GM18867 (cell line): Measurements from ENCODE around the gene SAMD10.
"Not testable (repeated sequence)": the region's sequence is repeated elsewhere in the genome, so short reads cannot be mapped to it uniquely, and the experiment has no call there.

ENCODE experiments used
- ATAC-seq: cut with Tn5 transposase; IDR thresholded peaks from one replicate; pipeline ENCODE4 v1.9.1; 2021; ENCODE audit warnings: mild to moderate bottlenecking, moderate library complexity; ENCODE audit not compliant: unreplicated experiment

The SAMD10 gene

DNA sequence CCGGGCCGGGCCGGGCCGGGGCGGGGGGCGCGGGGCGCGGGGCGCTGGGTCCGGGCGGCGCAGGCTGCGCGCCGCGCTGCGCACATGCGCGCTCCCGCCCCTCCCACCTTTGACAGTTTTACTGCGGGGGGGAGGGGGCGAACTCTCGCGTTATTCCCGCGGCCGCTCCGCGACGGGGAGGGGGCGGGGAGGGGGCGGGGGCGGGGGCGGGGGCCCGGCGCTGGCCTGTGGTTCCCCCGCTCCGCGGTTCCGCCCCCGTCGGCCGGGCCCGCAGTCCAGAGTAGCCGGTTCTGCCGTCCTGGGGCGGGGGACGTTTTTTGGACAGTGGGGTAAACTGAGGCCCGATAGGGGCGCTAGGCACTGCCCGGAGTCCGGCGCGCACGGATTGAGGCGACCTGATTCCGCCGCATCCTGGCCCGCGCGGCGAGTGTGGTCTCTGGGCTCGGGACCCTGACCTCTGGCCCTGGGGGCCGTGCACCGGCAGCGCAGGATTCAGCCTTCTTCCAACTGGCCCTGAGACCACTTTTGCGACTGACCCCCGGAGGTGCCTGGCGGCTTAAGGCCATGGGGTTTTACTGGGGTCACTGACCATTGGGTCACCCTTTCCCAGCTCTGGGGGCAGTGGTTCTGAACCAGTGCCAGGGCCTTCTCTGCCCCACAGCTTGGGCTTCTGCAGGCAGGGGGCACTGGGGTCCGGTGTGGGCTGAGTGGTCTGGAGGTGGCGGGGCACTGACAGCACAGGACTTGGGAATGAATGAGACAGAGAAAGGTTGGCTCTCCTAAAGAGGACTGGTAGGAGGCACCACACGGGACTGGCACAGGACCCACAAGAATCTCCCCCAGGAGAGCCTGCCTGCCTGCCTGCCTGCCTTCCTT lies 9.4 kb downstream of the SAMD10 start, which contains the start of gene ZNF512B:
ZNF512B (minus strand) TSS at position 93 of the 876 bp plus-strand sequence. CDS start 1,980 bp downstream, outside the sequence.
- no peak for ATAC-seq

DNA sequence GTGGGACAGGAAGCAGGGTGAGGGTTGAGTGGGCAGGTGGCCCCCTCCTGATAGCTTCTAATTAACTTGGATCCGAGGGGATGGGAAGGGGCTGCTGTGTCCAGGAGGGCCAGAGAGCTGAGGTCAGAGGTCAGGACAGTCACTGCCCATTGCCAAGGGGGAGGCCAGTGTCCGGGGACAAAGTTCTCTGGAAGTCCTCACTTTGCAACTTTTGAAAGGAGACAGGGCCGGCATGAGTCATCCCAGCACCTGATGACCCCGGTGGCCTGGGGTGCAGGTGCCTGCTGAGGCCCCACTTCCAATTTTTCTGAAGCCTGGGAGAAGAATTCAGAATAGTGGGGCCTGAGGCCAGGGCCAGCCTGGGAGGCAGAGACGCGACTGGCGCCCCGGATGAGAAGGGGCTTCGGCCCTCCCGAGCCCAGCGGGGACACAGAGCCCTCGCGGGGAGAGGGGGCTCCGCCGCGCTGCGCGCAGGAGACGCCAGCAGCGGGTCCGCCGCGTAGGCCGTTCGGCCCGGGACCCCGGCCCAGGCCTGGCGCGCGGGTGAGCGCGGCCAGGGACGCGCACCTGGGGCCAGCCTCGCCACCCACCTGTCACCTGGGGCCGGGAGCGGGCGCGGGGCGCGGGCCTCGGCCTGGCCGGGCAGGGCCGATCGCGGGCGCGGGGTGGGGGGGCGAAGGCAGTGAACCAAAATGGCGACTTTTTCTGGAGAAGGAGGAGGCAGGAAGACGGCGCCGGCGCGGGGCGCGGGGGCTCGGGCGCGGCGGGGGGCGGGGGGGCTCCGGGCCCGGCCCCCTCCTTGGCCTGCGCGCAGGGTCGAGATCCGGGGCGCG lies 10.3 kb downstream of the SAMD10 start:
- no peak for ATAC-seq

GRCh38 chr20:63968136-63968927 lies 11.1 kb downstream of the SAMD10 start:
- no peak for ATAC-seq

- ATAC-seq, result no peak
These were observed 11.9 kb downstream of the SAMD10 start for GRCh38 chr20:63967330-63968135.

DNA sequence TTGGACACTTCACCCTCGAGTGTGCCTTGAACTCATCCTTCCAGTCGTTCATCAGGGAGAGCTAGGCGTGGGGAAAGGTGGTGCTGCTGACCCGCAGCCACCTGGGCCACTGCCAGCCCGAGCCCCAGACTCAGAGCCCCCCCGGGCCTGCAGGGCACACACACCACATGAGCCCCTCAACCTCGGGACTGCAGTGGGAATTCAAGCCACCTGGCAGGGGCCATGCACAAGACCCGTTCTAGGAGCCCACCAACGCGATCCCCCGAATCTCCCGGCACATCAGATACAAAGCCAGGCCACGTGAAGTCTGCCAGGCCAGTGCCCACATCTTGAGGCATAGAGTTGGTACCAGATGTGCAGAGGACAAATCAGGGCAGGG lies 12.5 kb downstream of the SAMD10 start:
- ATAC-seq, result no peak

DNA sequence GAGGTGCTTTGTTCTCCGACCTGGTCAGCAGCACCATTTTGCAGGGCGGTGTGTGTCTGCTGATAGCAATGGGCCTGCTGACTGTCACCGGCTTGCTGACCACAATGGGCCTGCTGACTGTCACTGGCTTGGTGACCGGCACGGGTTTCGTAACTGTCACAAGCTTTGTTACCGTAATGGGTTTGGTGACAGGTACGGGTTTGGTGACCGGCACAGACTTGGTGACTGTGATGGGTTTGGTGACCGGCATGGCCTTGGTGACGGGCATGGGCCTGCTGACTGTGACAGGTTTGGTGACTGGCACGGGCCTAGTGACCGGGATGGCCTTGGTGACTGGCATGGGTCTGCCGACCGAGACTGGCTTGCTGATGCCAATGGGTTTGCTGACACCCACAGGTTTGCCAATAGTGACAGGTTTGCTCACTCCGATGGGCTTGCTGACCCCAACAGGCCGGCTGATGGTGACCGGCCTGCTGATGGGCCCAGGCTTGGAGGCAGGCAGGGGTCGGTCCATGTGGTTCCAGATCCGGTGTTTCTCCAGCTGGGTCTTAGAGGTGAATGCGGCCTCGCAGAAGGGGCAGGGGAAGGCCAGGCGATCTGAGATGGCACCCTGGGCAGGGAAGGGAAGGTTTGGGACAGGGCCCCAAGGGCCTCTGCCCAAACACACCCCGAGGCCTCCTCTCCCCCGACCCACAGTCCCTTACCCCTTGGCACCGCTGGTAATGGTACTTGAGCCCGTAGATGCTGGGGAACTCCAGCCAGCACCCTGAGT lies 13.1 kb downstream of the SAMD10 start:
- ATAC-seq, result no peak

DNA sequence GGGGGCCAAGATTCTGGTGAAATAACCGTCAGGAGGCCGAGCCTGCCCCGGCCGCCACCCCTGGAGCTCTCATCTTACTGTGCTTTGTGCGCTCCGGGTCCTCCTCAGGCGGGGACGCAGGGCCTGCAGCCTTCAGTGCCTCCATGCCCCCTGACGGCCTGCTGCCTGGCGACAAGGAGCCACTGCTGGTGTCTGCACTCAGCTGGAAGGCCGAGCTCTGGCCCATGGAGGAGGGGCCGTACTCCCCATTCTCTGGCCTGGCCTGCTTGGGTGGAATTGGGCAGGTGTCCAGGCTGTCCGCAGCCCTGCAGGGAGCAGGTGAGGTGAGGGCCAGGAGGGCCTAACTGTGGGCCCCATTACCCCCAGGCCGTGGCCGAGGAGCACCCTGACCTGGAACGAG lies 15.0 kb downstream of the SAMD10 start:
- no peak for ATAC-seq

GRCh38 chr20:63963784-63964301 lies 15.6 kb downstream of the SAMD10 start:
- ATAC-seq, result no peak

DNA sequence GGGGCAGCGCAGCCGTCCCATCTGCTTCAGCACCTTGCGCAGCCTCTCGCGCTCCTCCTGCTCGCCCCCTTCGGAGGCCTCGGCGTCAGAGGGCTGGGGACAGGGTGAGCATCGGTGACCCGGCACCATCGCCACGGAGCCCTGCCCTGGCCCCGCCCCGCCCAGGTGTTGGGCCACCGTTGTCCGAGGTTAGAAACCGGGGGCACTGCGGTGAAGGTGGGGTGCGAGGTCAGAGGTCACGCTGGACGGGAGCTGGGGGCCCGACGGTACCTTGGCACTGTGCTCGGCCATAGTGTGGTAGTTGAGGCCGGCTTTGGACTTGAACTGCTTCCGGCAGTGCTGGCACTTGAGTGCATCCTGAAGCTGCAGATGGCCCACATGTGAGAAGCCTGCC lies 16.1 kb downstream of the SAMD10 start:
- no peak for ATAC-seq

DNA sequence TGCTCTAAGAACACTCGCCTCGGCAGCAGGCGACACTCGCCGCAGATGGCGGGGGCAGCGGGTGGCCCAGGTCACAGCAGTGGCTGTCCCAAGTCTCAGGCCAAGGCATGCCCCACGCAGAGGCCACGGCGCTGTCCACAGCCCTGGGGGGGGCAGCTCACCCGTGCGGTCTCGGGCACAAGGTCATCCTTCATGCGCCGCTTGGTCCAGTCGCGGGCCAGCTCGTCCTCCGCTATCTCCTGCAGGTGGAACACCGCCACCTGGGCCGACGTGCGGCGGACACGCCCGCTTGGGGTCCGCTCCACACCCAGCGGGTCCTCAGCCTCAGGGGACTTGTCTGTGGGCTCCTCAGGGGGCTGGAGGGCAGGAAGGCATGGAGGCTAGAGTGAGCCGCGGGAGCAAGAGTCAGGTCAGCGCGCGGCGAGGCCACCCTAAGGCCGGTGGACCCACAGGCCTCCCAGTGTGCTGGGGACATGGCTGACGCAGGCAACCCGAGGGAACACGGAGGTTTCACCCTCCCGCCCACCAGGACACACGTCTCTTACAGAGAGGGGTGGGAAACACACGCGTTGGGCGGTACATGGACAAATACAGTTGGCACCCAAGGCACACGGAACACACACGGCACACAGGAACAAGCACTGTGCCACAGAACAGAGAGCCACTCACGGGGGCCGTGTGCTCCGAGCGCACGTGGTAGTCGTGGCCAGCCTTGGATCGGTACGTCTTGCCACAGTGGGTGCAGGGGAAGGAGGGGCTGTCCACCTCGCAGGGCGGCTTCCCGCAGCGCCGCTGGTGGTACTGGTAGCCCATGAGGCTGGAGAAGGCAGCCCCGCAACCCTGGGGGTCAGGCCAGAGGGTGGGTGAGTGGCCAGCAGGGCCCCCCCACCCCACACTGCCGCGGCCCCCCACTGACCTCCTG lies 16.8 kb downstream of the SAMD10 start:
- no peak for ATAC-seq

DNA sequence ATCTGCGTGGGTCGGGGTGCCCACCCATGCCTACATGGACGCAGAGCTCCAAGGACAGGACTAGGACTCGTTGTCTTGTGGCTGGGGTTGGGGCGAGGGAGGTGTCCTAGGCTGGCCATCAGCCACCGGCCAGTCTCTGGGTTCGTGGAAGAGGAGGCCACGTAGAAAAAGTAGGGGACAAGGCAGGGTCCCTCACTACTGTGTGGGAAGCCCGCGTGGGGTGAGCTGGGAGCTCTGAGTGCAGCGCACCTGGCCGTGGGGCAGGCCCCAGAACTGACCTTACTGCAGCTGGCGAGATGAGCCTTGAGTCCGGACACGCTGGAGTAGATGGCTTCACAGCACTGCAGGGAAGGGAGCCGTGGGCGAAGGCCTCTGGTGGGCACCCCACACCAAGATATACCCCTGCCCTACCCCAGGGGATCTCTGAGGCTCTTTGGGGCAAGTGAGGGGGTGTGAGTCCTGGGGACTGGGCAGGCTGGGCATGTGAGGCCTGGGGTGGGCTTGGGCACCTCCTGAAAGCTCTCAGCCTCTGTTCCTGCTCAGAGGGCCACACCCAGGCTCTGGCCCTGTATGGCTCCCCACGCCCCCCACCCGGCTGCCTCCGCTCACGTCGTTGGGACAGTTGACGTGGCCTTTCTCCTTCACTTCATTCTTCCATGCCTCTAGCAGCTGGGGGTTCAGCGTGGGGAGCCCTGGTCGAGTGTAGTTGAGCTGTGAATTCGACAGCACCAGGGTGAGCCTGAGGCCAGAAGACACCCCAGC lies 17.6 kb downstream of the SAMD10 start:
- ATAC-seq, result no peak

DNA sequence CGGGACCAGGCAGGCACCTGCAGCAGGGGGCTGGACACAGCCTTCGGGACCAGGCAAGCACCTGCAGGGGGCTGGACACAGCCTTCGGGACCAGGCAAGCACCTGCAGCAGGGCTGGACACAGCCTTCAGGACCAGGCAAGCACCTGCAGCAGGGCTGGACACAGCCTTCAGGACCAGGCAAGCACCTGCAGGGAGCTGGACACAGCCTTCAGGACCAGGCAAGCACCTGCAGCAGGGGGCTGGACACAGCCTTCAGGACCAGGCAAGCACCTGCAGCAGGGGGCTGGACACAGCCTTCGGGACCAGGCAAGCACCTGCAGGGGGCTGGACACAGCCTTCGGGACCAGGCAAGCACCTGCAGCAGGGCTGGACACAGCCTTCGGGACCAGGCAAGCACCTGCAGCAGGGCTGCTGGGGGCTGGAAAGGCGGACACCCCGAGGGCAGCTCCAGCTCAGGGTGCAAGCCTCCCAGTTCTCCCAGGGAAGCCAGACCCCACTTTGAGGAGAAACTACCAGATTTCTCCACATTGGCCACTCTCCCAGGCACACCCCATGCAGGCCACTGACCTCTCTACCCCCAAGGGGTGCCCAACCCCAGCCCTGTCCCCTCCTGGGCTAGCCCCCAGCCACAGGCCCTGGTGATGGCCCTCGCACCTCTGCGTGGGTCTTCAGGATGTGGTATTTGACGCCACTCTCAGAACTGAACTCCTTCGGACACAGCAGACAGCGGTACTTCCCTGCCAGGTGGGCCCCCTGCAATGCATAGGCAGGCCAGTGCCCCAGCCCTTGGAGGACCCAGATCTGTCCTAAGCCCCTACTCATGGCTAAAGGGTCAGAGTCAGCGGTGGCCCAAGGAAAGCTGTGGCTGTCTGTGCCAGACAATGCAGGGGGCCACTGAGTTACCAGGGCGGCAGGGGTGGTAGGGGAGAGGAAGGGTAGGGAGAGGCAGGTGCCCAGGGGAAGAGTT lies 18.5 kb downstream of the SAMD10 start:
- not testable (repeated sequence) for ATAC-seq

DNA sequence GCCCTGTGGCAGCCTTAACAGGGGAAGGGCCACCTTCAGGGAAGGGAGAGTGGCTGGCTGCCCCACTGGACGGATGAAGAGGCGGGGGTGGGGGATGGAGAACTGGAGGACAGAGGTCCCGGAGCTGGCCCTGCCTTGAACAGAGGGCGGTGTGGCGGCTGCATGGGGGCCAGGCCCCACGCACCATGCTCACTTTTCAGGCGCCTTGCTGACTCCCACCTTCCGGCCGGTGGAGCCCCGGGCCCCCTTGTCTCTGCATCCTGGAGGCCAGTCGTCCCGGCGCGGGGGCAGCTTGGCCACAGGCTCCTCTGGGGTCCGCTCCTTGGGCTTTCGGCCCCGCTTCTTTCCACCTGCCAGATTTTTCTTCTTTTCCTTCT lies 19.8 kb downstream of the SAMD10 start:
- ATAC-seq, result no peak

GRCh38 chr20:63958964-63959698 lies 20.3 kb downstream of the SAMD10 start:
- ATAC-seq, result no peak

GRCh38 chr20:63958471-63958870 lies 21.0 kb downstream of the SAMD10 start:
- no peak for ATAC-seq
